ENCODE measurements around the gene ANKRD13C.

The ANKRD13C gene

DNA sequence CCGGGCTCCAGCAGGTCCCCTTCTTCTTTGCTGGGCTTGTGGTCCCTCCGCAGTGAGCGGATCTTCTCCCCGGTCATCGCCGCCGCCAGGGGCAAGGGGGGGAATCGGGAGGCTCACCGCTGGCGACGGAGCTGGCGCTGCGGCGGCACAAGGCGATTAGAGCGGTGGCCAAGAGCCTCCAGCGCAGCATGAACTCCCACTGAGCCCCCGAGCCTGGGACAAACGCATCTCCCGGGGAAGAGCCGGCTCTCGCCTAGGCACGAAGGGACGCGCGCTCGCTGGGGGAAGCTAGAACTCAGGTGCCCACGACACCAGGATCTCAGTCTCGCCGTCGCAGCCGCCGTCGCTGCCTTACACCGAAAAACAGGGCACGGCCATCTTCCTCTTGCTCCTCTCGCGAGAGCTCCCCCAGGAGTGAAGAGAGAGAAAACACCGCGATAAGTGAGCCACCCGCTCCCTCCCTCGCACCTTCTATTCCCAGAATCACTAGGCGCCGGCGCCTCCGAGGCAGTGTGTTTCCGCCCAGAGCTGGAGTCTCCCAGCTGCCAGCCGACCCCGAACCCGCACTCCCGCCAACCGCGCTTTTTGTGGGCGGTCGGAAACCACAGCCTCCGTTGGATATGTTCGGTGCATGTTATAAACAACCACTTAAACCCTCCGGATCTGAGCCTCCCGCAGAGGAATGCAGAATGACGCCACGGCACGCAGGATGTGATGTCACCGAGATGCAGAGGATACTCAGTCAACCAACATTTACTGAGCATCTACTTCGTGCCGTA is at the start of gene ANKRD13C:
ANKRD13C (minus strand) TSS at position 391 of the 779 bp plus-strand sequence; CDS start at position 77, 314 bp downstream.
- peak; percentile 21; the same call in 1 of the 2 replicates for TF ChIP-seq EGR1 (IDR thresholded peaks at IDR 0.05)
- TF ChIP-seq RAD21 (IDR thresholded peaks at IDR 0.05; ENCODE audit: low read depth), result no peak
- TF ChIP-seq CREB1 (IDR thresholded peaks at IDR 0.05; ENCODE audit: low read depth), result peak; percentile 96
- TF ChIP-seq YY1 (IDR thresholded peaks at IDR 0.05; ENCODE audit: low read depth), result peak; percentile 95
- TF ChIP-seq USF1 (IDR thresholded peaks at IDR 0.05), result no peak
- TF ChIP-seq ZBTB7A (IDR thresholded peaks at IDR 0.05; ENCODE audit: low read depth), result 0 out of 2 replicates have a peak, but pooled peaks have one; percentile 9
- TF ChIP-seq FOXM1 (IDR thresholded peaks at IDR 0.05; ENCODE audit: borderline replicate concordance, low read depth), result no peak; the same call in 1 of the 2 replicates
- no peak for TF ChIP-seq REST (IDR thresholded peaks at IDR 0.05; ENCODE audit: low read depth)
- TF ChIP-seq, protein P1, sequence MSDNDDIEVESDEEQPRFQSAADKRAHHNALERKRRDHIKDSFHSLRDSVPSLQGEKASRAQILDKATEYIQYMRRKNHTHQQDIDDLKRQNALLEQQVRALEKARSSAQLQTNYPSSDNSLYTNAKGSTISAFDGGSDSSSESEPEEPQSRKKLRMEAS (IDR thresholded peaks at IDR 0.05), result peak; percentile 91
- TF ChIP-seq NFIC (IDR thresholded peaks at IDR 0.05), result no peak; the same call in 1 of the 2 replicates
- TF ChIP-seq TEAD4 (IDR thresholded peaks at IDR 0.05), result peak; percentile 70
- TF ChIP-seq CEBPB (IDR thresholded peaks at IDR 0.05), result no peak
- peak; percentile 99 for TF ChIP-seq TAF1 (IDR thresholded peaks at IDR 0.05; ENCODE audit: low read depth)
- no peak for TF ChIP-seq EP300 (IDR thresholded peaks at IDR 0.05; ENCODE audit: borderline replicate concordance)
- TF ChIP-seq TCF12 (IDR thresholded peaks at IDR 0.05; ENCODE audit: low read depth), result peak; percentile 32; the same call in 1 of the 2 replicates

DNA sequence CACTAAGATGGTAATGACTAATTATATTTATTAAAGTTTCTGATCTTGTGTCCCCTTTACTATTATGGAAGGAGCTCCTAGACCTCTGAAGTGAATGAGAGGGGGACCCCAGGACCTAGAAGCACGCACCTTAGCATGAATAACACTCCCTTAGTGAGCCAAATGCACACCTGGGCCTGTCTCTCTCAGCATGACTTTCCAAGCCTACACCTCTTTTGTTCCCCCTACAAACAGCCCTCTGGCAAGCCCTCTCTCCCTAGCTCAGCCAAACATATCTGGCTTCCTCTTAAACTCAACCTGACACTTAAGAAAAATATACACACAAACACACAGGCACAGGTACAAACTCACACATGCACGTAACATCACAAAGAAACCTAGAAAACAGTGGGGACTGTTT is 49.2 kb upstream of the ANKRD13C start:
- TF ChIP-seq EP300 (IDR thresholded peaks at IDR 0.05; ENCODE audit: borderline replicate concordance), result no peak
- TF ChIP-seq NFIC (IDR thresholded peaks at IDR 0.05), result no peak
- no peak for TF ChIP-seq TEAD4 (IDR thresholded peaks at IDR 0.05)
- no peak for TF ChIP-seq RAD21 (IDR thresholded peaks at IDR 0.05; ENCODE audit: low read depth)
- TF ChIP-seq USF1 (IDR thresholded peaks at IDR 0.05), result no peak
- no peak for TF ChIP-seq REST (IDR thresholded peaks at IDR 0.05; ENCODE audit: low read depth)
- TF ChIP-seq EGR1 (IDR thresholded peaks at IDR 0.05), result no peak
- no peak for TF ChIP-seq TAF1 (IDR thresholded peaks at IDR 0.05; ENCODE audit: low read depth)
- TF ChIP-seq, protein P1 (IDR thresholded peaks at IDR 0.05), result no peak
- TF ChIP-seq CREB1 (IDR thresholded peaks at IDR 0.05; ENCODE audit: low read depth), result no peak
- no peak for TF ChIP-seq CEBPB (IDR thresholded peaks at IDR 0.05)
- TF ChIP-seq YY1 (IDR thresholded peaks at IDR 0.05; ENCODE audit: low read depth), result no peak
- TF ChIP-seq FOXM1 (IDR thresholded peaks at IDR 0.05; ENCODE audit: borderline replicate concordance, low read depth), result no peak
- TF ChIP-seq TCF12 (IDR thresholded peaks at IDR 0.05; ENCODE audit: low read depth), result no peak
- TF ChIP-seq ZBTB7A (IDR thresholded peaks at IDR 0.05; ENCODE audit: low read depth), result no peak

GRCh38 chr1:70401974-70402373 is 47.5 kb upstream of the ANKRD13C start:
- TF ChIP-seq FOXM1 (IDR thresholded peaks at IDR 0.05; ENCODE audit: borderline replicate concordance, low read depth) (no peak), CREB1 (IDR thresholded peaks at IDR 0.05; ENCODE audit: low read depth) (no peak), CEBPB (IDR thresholded peaks at IDR 0.05) (no peak), REST (IDR thresholded peaks at IDR 0.05; ENCODE audit: low read depth) (no peak), EP300 (IDR thresholded peaks at IDR 0.05; ENCODE audit: borderline replicate concordance) (no peak), NFIC (IDR thresholded peaks at IDR 0.05) (no peak), YY1 (IDR thresholded peaks at IDR 0.05; ENCODE audit: low read depth) (no peak), TAF1 (IDR thresholded peaks at IDR 0.05; ENCODE audit: low read depth) (no peak), EGR1 (IDR thresholded peaks at IDR 0.05) (no peak), TEAD4 (IDR thresholded peaks at IDR 0.05) (no peak), TCF12 (IDR thresholded peaks at IDR 0.05; ENCODE audit: low read depth) (no peak)
- TF ChIP-seq, protein P1 (IDR thresholded peaks at IDR 0.05), result no peak

Measured in Ishikawa (cell line).